ENCODE results near the gene ATRN. TPM values are rescaled to one million over a fixed set of nuclear protein-coding genes. Genes with fewer than 3 reads are reported as not detected.
A peak's percentile ranks its signal among the peaks of the same experiment; 100 is the strongest.

The ATRN gene
- total and polyA plus RNA-seq, 2 of the 8 experiments (the other 6 are each of a cell fraction or from before 2014, with no cell fraction given): 12.0 to 17.4 TPM

DNA sequence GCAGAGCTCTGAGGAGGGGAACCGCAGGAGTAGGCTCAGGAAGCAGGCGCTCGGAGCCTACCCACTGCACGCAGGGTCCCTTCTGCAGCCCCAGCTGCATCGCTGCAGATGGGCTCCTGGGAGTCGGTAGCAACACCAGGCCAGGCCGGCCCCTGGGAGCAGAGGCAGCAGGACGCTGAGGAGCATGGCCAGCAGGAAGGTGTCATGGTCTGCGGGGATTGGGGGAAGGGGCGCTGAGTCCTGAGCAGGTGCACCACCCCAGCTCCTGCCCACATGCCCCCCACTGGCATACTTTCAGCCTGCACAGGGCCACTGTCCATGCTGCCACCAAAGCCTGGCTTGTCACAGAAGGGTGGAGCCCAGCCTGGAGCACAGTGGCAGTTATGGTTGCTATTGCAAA lies 200.1 kb downstream of the ATRN start:
- H3K4me2 ChIP-seq (ENCODE audit: insufficient read depth in 1 of 2, low read depth in 2 of 2, low read length in 2 of 2): no peak overlapping the region
- H3K18ac ChIP-seq (ENCODE audit: extremely low read depth, low read length): no peak overlapping the region
- H2BK15ac ChIP-seq (ENCODE audit: low read length): no peak overlapping the region
- H2AFZ ChIP-seq (ENCODE audit: low read length): no peak overlapping the region
- H3K9me3 ChIP-seq (ENCODE audit: insufficient read depth in 2 of 2, low read depth in 1 of 2, low read length in 1 of 2): no peaks in the 10 kb centered on the region
- DNase-seq (ENCODE audit: low read depth in 1 of 2, low spot score in 2 of 2) (no peak), FAIRE-seq (no peak)
- no peak overlapping the region for H3K23ac ChIP-seq (ENCODE audit: insufficient read length)
- H3K14ac ChIP-seq (ENCODE audit: insufficient read length): no peak overlapping the region
- no peaks in the 10 kb centered on the region for H3K79me2 ChIP-seq (ENCODE audit: control insufficient read depth in 1 of 2, insufficient read depth in 2 of 2, low read length in 2 of 2)
- H4K91ac ChIP-seq (replicated peaks; ENCODE audit: insufficient read length, low read length): no peak overlapping the region
- H3K23me2 ChIP-seq (ENCODE audit: low read depth, low read length): peaks cover 9% of the 10 kb centered on the region; the same call in 1 of the 2 replicates
- H3K4ac ChIP-seq (replicated peaks; ENCODE audit: insufficient read length, low read depth, low read length): no peak overlapping the region
- peaks cover 6 to 25% (median 19%) of the 10 kb centered on the region in 4 experiments; a peak in 6 of 7 replicates for H3K27me3 ChIP-seq (replicated peaks in 1 of 4; ENCODE audit: control insufficient read depth in 3 of 4, extremely low read depth in 1 of 4, insufficient read depth in 3 of 4, low read length in 3 of 4)
- POLR2A ChIA-PET (ENCODE audit: partially characterized antibody): interaction anchor here (1.0 to 1.2 kb wide), 3 partner anchors 9 to 49 kb away, joined by 3 to 8 read pairs (median 3); no protein-coding TSS in a partner anchor
- no peak overlapping the region for H4K8ac ChIP-seq (ENCODE audit: extremely low read depth, insufficient read depth, low read length)
- no peak overlapping the region for H3K56ac ChIP-seq (replicated peaks; ENCODE audit: insufficient read length, low read depth, low read length)
- H3K79me1 ChIP-seq (ENCODE audit: low read depth, low read length): no peaks in the 10 kb centered on the region
- H4K5ac ChIP-seq (ENCODE audit: insufficient read length, low read depth, low read length): no peak overlapping the region
- H2BK5ac ChIP-seq (ENCODE audit: low read depth, low read length): no peak overlapping the region
- no peaks in the 10 kb centered on the region for H3K36me3 ChIP-seq (ENCODE audit: control insufficient read depth in 2 of 4, insufficient read depth in 4 of 4, low read length in 3 of 4)
- H3K4me3 ChIP-seq (ENCODE audit: extremely low read depth in 1 of 4, insufficient read depth in 2 of 4, low read depth in 3 of 4, low read length in 4 of 4): no peak overlapping the region
- H2AK5ac ChIP-seq (ENCODE audit: low read depth, low read length): no peak overlapping the region
- WGBS, 2 experiments (ENCODE audit: extremely low coverage in 1 of 2, insufficient coverage in 1 of 2, insufficient read length in 1 of 2, insufficient replicate concordance in 2 of 2, low coverage in 1 of 2, low lambda C conversion rate in 2 of 2, missing lambda C conversion rate in 1 of 2): 74% methylated on average over 6 of the region's 10 CpGs; no CpG with 5 or more reads in 1 of the 2 experiments
- CTCF ChIA-PET (ENCODE audit: partially characterized antibody): interaction anchor here (0.7 to 45.1 kb wide), 18 partner anchors 8 to 111 kb away, joined by 3 to 1432 read pairs (median 4); partner anchors contain the start of genes ADAM33, GFRA4 and SIGLEC1
- no peak overlapping the region for H2BK120ac ChIP-seq (replicated peaks; ENCODE audit: low read depth, low read length)
- H2BK20ac ChIP-seq (ENCODE audit: low read length): no peak overlapping the region
- peaks cover 0 to 10% (median 3%) of the 10 kb centered on the region in 4 experiments; a peak in 4 of 7 replicates for H3K4me1 ChIP-seq (replicated peaks in 1 of 4; ENCODE audit: control insufficient read depth in 3 of 4, insufficient read depth in 4 of 4, low read length in 3 of 4)
- H4K20me1 ChIP-seq (replicated peaks in 1 of 2; ENCODE audit: control insufficient read depth in 1 of 2, insufficient read depth in 2 of 2, low read length in 2 of 2): peaks cover 0 to 3% of the 10 kb centered on the region in 2 experiments
- H3K27ac ChIP-seq (ENCODE audit: low read depth, low read length): no peak overlapping the region
- peak overlapping the region; percentile 4; the same call in 1 of the 2 replicates for H2BK12ac ChIP-seq (ENCODE audit: low read depth, low read length)
- H3K9ac ChIP-seq (replicated peaks in 1 of 4; ENCODE audit: extremely low read depth in 1 of 4, low read depth in 3 of 4, low read length in 3 of 4): no peak overlapping the region
- no peak for TF ChIP-seq SRF (IDR thresholded peaks at IDR 0.05; ENCODE audit: low read depth, low read length)
- TF ChIP-seq USF2 (IDR thresholded peaks at IDR 0.05; ENCODE audit: low read length): no peak
- TF ChIP-seq CBX8 (IDR thresholded peaks at IDR 0.05; ENCODE audit: borderline replicate concordance, low read depth, low read length): no peak
- no peak for TF ChIP-seq POLR2A (IDR thresholded peaks at IDR 0.05; ENCODE audit: control extremely low read depth in 1 of 2, low read depth in 2 of 2, low read length in 2 of 2)
- TF ChIP-seq SIN3A (conservative IDR thresholded peaks at IDR 0.05 in 1 of 2, IDR thresholded peaks at IDR 0.05 in 1 of 2; ENCODE audit: low read depth in 1 of 2, low read length in 2 of 2): no peak
- no peak for TF ChIP-seq GABPA (IDR thresholded peaks at IDR 0.05; ENCODE audit: borderline replicate concordance, insufficient read depth, low read length)
- no peak for TF ChIP-seq SP4 (IDR thresholded peaks at IDR 0.05; ENCODE audit: low read length)
- no peak for TF ChIP-seq HDAC2 (IDR thresholded peaks at IDR 0.05; ENCODE audit: borderline replicate concordance in 1 of 2, low read depth in 2 of 2, low read length in 2 of 2)
- no peak for TF ChIP-seq BACH1 (IDR thresholded peaks at IDR 0.05; ENCODE audit: low read length)
- TF ChIP-seq ZNF274 (IDR thresholded peaks at IDR 0.05; ENCODE audit: borderline replicate concordance, extremely low read depth, low read length): no peak
- no peak for TF ChIP-seq SP2 (IDR thresholded peaks at IDR 0.05; ENCODE audit: low read length)
- TF ChIP-seq BCL11A (IDR thresholded peaks at IDR 0.05; ENCODE audit: low read depth in 2 of 2, low read length in 2 of 2): no peak
- TF ChIP-seq FOSL1 (IDR thresholded peaks at IDR 0.05; ENCODE audit: insufficient read depth, low read depth, low read length): no peak

Data from H1 (cell line).